Esophagus squamous epithelium (tissue), 4 donors: ENCODE data around the gene RAB11FIP3.
"Not testable (repeated sequence)": the region's sequence is repeated elsewhere in the genome, so short reads cannot be mapped to it uniquely, and the experiment has no call there.

Experiments
- CTCF ChIP-seq, 6 experiments: fragments of 450-650 bp in 4 of 6; fragments of 200-600 bp in 2 of 6; sonication (generic) in 2 of 6; IDR thresholded peaks; one replicate each; pipeline ENCODE4 v1.5.1; 2016 to 2019; ENCODE audit warnings: antibody characterized with exemption in 6 of 6, mild to moderate bottlenecking in 4 of 6, moderate library complexity in 4 of 6
- POLR2A ChIP-seq, 4 donors: fragments of 450-650 bp; IDR thresholded peaks; one replicate each; pipeline ENCODE4 v1.6.1; 2017; ENCODE audit warnings: antibody characterized with exemption in 4 of 4, mild to moderate bottlenecking in 4 of 4, moderate library complexity in 3 of 4

DNA sequence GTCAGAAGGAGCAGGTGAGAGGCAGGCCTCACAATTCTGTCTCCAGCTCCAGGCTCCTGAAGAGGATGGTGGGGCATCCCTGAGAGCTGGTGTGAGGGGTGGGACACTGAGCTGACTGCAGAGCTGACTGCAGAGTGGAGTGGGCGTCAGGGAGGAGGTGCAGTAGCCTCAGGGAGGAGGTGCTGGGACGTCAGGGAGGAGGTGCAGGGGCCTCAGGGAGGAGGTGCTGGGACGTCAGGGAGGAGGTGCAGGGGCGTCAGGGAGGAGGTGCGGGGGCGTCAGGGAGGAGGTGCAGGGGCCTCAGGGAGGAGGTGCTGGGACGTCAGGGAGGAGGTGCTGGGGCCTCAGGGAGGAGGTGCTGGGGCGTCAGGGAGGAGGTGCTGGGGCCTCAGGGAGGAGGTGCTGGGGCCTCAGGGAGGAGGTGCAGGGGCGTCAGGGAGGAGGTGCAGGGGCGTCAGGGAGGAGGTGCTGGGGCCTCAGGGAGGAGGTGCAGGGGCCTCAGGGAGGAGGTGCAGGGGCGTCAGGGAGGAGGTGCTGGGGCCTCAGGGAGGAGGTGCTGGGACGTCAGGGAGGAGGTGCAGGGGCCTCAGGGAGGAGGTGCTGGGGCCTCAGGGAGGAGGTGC, 41.9 kb downstream of the RAB11FIP3 start:
- TF ChIP-seq CTCF, POLR2A (IDR thresholded peaks at IDR 0.05): not testable (repeated sequence)
